ENCODE results near the gene PARP1.

GRCh38 chr1:226351709-226352108 is 56.2 kb downstream of the PARP1 start:
- TF ChIP-seq CTCF (IDR thresholded peaks at IDR 0.05; ENCODE audit: low read depth, low read length, missing input control) = no peak
- no peak for TF ChIP-seq TAF1 (conservative IDR thresholded peaks at IDR 0.05)
- TF ChIP-seq REST (IDR thresholded peaks at IDR 0.05) = no peak
- no peak for TF ChIP-seq RAD21 (IDR thresholded peaks at IDR 0.05)
- TF ChIP-seq GABPA (IDR thresholded peaks at IDR 0.05 in 1 of 2, conservative IDR thresholded peaks at IDR 0.05 in 1 of 2) = no peak
- no peak for TF ChIP-seq SP1 (IDR thresholded peaks at IDR 0.05)
- no peak for TF ChIP-seq JUND (IDR thresholded peaks at IDR 0.05)
- TF ChIP-seq FOXA1 (IDR thresholded peaks at IDR 0.05) = no peak
- TF ChIP-seq ZBTB33 (IDR thresholded peaks at IDR 0.05) = no peak
- TF ChIP-seq RXRA (IDR thresholded peaks at IDR 0.05) = no peak
- no peak for TF ChIP-seq NR2F2 (IDR thresholded peaks at IDR 0.05)
- no peak for TF ChIP-seq MAX (IDR thresholded peaks at IDR 0.05)
- TF ChIP-seq ATF3 (IDR thresholded peaks at IDR 0.05) = no peak

Measured in liver (tissue), 3 donors.